Keratinocyte (primary cell): ENCODE results near the gene HYAL1. TPM values are rescaled to one million over a fixed set of nuclear protein-coding genes. Genes with fewer than 3 reads are reported as not detected.

Experiments
- DNase-seq: peaks from one replicate; pipeline ENCODE4 v3.0.0-alpha.2; 2011; ENCODE audit warnings: low read depth, missing footprints, low spot score
- FAIRE-seq: peaks from 2 replicates; lab custom pipeline; 2011; peaks lifted over from hg19 to GRCh38; lab: Jason Lieb, UNC
- H2AFZ ChIP-seq: 2 replicates; pipeline ENCODE4 v1.6.0; 2012; ENCODE audit warnings: low read length, control low read depth, inconsistent platforms; ENCODE audit not compliant: control insufficient read depth
- H3K27ac ChIP-seq: 2 replicates; pipeline ENCODE4 v1.5.1; 2011; ENCODE audit warnings: low read length; ENCODE audit not compliant: control insufficient read depth, insufficient read depth
- H3K27me3 ChIP-seq: 3 replicates; pipeline ENCODE4 v1.6.0; 2011; ENCODE audit warnings: low read length; ENCODE audit not compliant: control insufficient read depth, insufficient read depth; ENCODE audit errors: extremely low read depth
- H3K36me3 ChIP-seq, 2 experiments: 2 replicates in 1 of 2; 3 replicates in 1 of 2; pipeline ENCODE4 v1.5.1; 2011; ENCODE audit warnings: low read length in 2 of 2, mild to moderate bottlenecking in 1 of 2; ENCODE audit not compliant: control insufficient read depth in 2 of 2, insufficient read depth in 2 of 2; ENCODE audit errors: extremely low read depth in 1 of 2
- H3K4me1 ChIP-seq: 3 replicates; pipeline ENCODE4 v1.5.1; 2011; ENCODE audit warnings: low read length; ENCODE audit not compliant: control insufficient read depth, insufficient read depth; ENCODE audit errors: extremely low read depth
- H3K4me2 ChIP-seq: 3 replicates; pipeline ENCODE4 v1.6.0; 2011; ENCODE audit warnings: low read depth, low read length; ENCODE audit not compliant: control insufficient read depth, insufficient read depth; ENCODE audit errors: extremely low read depth
- H3K4me3 ChIP-seq, 3 experiments: fragments of 200-600 bp in 1 of 3; sonication (generic) in 1 of 3; 2 replicates in 2 of 3; 3 replicates in 1 of 3; pipeline ENCODE4 v1.5.1; 2011 to 2016; ENCODE audit warnings: low read length in 3 of 3, mild to moderate bottlenecking in 3 of 3, control low read depth in 2 of 3, inconsistent platforms in 1 of 3, low read depth in 1 of 3, mixed read lengths in 1 of 3, mixed run types in 1 of 3, moderate library complexity in 1 of 3; ENCODE audit not compliant: control insufficient read depth in 2 of 3, insufficient read depth in 2 of 3; ENCODE audit errors: extremely low read depth in 1 of 3
- H3K79me2 ChIP-seq: 2 replicates; pipeline ENCODE4 v1.6.0; 2012; ENCODE audit warnings: low read length; ENCODE audit not compliant: control insufficient read depth, insufficient read depth
- H3K9ac ChIP-seq: 3 replicates; pipeline ENCODE4 v1.6.0; 2011; ENCODE audit warnings: low read length; ENCODE audit not compliant: control insufficient read depth, insufficient read depth; ENCODE audit errors: extremely low read depth
- H3K9me1 ChIP-seq: 3 replicates; pipeline ENCODE4 v1.6.0; 2011; ENCODE audit warnings: low read length; ENCODE audit not compliant: control insufficient read depth, insufficient read depth; ENCODE audit errors: extremely low read depth
- H3K9me3 ChIP-seq: 2 replicates; pipeline ENCODE4 v1.5.1; 2012; ENCODE audit warnings: low read depth, low read length; ENCODE audit not compliant: control insufficient read depth
- H4K20me1 ChIP-seq: 3 replicates; pipeline ENCODE4 v1.6.0; 2011; ENCODE audit warnings: low read length; ENCODE audit not compliant: control insufficient read depth, insufficient read depth; ENCODE audit errors: extremely low read depth
- EZH2 ChIP-seq: IDR thresholded peaks from one replicate; pipeline ENCODE4 v1.6.1; 2012; ENCODE audit warnings: inconsistent platforms, mild to moderate bottlenecking, low read length, moderate library complexity
- dilution Hi-C: fragments of 300-500 bp; cut with MboI; formaldehyde crosslinking; loops from one replicate; pipeline ENCODE4 v1.7.0; 2020; ENCODE audit warnings: low sequenced_read_pairs; ENCODE audit not compliant: extremely low pct_ligation_motif_present
- polyA plus RNA-seq, 5 experiments: library from polyadenylated mRNA; depleted of rRNA in 3 of 5; stranded (reverse) in 3 of 5; stranded (forward) in 1 of 5; unstranded in 1 of 5; fragments of >200 nt; gene quantifications; 1 replicate in 1 of 5; 2 replicates in 3 of 5; 3 replicates in 1 of 5; pipeline versions ENCODE4 v1.2.1 to v1.2.3, GENCODE V29; 2011 to 2012; ENCODE audit warnings: missing spikeins in 2 of 5, low read depth in 1 of 5, low replicate concordance in 1 of 5
- TF ChIP-seq, protein P1 (sequence below), 3 experiments: IDR thresholded peaks in 1 of 3; conservative IDR thresholded peaks in 1 of 3; optimal IDR thresholded peaks in 1 of 3; 2 replicates in 2 of 3; 3 replicates in 1 of 3; pipeline versions ENCODE3 to v1.5.1; 2011; ENCODE audit warnings: low read length in 3 of 3, mild to moderate bottlenecking in 3 of 3, moderate library complexity in 2 of 3, control low read depth in 1 of 3, inconsistent platforms in 1 of 3; ENCODE audit not compliant: insufficient read depth in 2 of 3; ENCODE audit errors: extremely low read depth in 1 of 3

Gene HYAL1
- polyA plus RNA-seq, 1 donor (not counting 4 experiments of a cell fraction or from before 2014, with no cell fraction given): 13.9 TPM

DNA sequence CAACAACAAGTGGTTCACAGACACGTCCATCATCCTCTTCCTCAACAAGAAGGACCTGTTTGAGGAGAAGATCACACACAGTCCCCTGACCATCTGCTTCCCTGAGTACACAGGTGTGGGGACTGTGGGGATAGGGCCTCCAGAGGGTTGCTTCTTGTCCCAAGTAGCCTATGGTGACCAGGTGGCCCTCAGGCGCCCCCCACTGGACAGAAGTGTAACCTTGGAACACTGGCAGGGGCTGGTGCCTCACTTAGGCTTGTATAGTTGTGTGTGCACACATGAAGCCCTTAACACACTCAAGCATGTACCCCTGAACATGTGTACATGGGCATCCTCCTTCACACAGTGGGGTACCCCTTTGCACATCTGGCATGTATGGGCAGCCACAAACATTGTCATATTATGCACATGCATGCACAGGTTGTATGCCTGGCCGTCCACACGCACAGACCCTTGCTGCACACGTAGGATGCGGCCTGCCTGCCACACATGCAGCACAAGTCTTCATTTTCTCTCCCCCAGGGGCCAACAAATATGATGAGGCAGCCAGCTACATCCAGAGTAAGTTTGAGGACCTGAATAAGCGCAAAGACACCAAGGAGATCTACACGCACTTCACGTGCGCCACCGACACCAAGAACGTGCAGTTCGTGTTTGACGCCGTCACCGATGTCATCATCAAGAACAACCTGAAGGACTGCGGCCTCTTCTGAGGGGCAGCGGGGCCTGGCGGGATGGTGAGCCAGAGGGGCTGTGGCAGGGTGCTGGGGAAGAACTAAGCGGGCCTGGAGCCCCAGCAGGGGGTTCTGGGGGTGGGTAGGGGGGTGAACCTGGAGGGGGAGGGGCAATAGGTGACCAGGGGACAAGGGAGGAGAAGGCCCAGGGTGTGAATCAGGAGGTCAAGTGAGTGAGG is 46.1 kb downstream of the HYAL1 start:
- Histone ChIP-seq H3K79me2 (peaks cover 10% of the 10 kb centered on the region), H3K4me1 (peaks cover 30% of the 10 kb centered on the region), H2AFZ (no peak overlapping the region), H3K9ac (no peak overlapping the region), H3K4me3 (no peak overlapping the region), H4K20me1 (no peaks in the 10 kb centered on the region), H3K27me3 (no peaks in the 10 kb centered on the region), H3K27ac (no peak overlapping the region), H3K9me1 (no peaks in the 10 kb centered on the region), H3K4me2 (no peak overlapping the region), H3K9me3 (no peaks in the 10 kb centered on the region), H3K36me3 (peaks cover 23 to 33% of the 10 kb centered on the region in 2 experiments)
- no peak for FAIRE-seq
- DNase-seq: no peak
- dilution Hi-C loops: no loop called here
- no peak for TF ChIP-seq EZH2
- TF ChIP-seq, protein P1, sequence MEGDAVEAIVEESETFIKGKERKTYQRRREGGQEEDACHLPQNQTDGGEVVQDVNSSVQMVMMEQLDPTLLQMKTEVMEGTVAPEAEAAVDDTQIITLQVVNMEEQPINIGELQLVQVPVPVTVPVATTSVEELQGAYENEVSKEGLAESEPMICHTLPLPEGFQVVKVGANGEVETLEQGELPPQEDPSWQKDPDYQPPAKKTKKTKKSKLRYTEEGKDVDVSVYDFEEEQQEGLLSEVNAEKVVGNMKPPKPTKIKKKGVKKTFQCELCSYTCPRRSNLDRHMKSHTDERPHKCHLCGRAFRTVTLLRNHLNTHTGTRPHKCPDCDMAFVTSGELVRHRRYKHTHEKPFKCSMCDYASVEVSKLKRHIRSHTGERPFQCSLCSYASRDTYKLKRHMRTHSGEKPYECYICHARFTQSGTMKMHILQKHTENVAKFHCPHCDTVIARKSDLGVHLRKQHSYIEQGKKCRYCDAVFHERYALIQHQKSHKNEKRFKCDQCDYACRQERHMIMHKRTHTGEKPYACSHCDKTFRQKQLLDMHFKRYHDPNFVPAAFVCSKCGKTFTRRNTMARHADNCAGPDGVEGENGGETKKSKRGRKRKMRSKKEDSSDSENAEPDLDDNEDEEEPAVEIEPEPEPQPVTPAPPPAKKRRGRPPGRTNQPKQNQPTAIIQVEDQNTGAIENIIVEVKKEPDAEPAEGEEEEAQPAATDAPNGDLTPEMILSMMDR (optimal IDR thresholded peaks at IDR 0.05 in 1 of 3, IDR thresholded peaks at IDR 0.05 in 1 of 3, conservative IDR thresholded peaks at IDR 0.05 in 1 of 3; ENCODE audit: extremely low read depth in 1 of 3, insufficient read depth in 2 of 3, low read length in 3 of 3): peak in 2 of 3 experiments; percentile 49 to 63

DNA sequence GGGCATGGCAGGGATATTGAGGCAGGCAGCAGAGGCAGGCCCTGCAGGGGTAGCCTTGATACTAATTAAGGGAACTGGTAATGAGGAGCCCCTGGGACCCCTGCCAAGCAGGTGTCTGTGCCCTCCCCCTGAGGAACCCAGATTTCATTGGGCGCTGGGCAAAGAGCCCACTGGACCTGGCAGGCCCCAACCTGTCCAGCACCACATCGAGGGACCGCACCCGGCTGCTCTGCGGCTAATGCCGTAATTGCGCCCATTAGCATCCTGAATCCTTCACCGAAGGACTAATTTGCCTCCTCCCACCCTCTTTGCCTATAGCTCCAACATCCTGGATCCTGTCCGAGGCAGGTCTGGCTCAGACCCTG is 48.1 kb downstream of the HYAL1 start:
- Histone ChIP-seq H3K27me3 (no peaks in the 10 kb centered on the region), H4K20me1 (peaks cover 9% of the 10 kb centered on the region), H3K79me2 (peaks cover 27% of the 10 kb centered on the region), H3K9me1 (peaks cover 3% of the 10 kb centered on the region), H2AFZ (no peak overlapping the region), H3K4me3 (no peak overlapping the region), H3K4me2 (peak overlapping the region; percentile 7), H3K9me3 (no peaks in the 10 kb centered on the region), H3K36me3 (peaks cover 26 to 38% of the 10 kb centered on the region in 2 experiments), H3K27ac (peak overlapping the region; percentile 71), H3K4me1 (peaks cover 38% of the 10 kb centered on the region), H3K9ac (peak overlapping the region; percentile 46)
- TF ChIP-seq, protein P1 (optimal IDR thresholded peaks at IDR 0.05 in 1 of 3, IDR thresholded peaks at IDR 0.05 in 1 of 3, conservative IDR thresholded peaks at IDR 0.05 in 1 of 3; ENCODE audit: extremely low read depth in 1 of 3, insufficient read depth in 2 of 3, low read length in 3 of 3): no peak
- TF ChIP-seq EZH2: no peak
- dilution Hi-C loops: no loop called here
- DNase-seq (no peak), FAIRE-seq (peak; percentile 63)
